Vagina (tissue), 2 donors: ENCODE data around the gene ALDH8A1. TPM values are rescaled to one million over a fixed set of nuclear protein-coding genes. Genes with fewer than 3 reads are reported as not detected.

Source experiments
- DNase-seq, 2 donors: peaks; one replicate each; pipeline ENCODE4 v3.0.0-alpha.2; 2017; ENCODE audit errors: extremely low spot score in 2 of 2
- H3K27ac ChIP-seq: fragments of 200-600 bp; sonication (generic); one replicate; pipeline ENCODE4 v1.5.1; 2019
- H3K27me3 ChIP-seq: fragments of 200-600 bp; sonication (generic); one replicate; pipeline ENCODE4 v1.5.1; 2019
- H3K36me3 ChIP-seq, 2 donors: fragments of 200-600 bp; sonication (generic); one replicate each; pipeline ENCODE4 v1.5.1; 2017 to 2019
- H3K4me1 ChIP-seq: fragments of 200-600 bp; sonication (generic); one replicate; pipeline ENCODE4 v1.5.1; 2019
- H3K4me3 ChIP-seq, 2 donors: fragments of 200-600 bp; sonication (generic); 1 replicate in 1 of 2; 2 replicates in 1 of 2; pipeline ENCODE4 v1.5.1; 2016 to 2019
- H3K9me3 ChIP-seq: fragments of 200-600 bp; sonication (generic); one replicate; pipeline ENCODE4 v1.5.1; 2019
- CTCF ChIP-seq, 3 experiments: fragments of 450-650 bp in 2 of 3; fragments of 200-600 bp in 1 of 3; sonication (generic) in 1 of 3; IDR thresholded peaks; one replicate each; pipeline ENCODE4 v1.5.1; 2017 to 2019; ENCODE audit warnings: antibody characterized with exemption in 3 of 3, mild to moderate bottlenecking in 2 of 3, moderate library complexity in 2 of 3
- POLR2A ChIP-seq, 2 donors: fragments of 450-650 bp; IDR thresholded peaks; one replicate each; pipeline ENCODE4 v1.6.1; 2017; ENCODE audit warnings: antibody characterized with exemption in 2 of 2, mild to moderate bottlenecking in 2 of 2, moderate library complexity in 2 of 2
- POLR2AphosphoS5 ChIP-seq, 2 donors: sonication (generic); formaldehyde crosslinking; IDR thresholded peaks; one replicate each; pipeline ENCODE4 v1.9.0; 2017; ENCODE audit warnings: antibody characterized with exemption in 2 of 2, mild to moderate bottlenecking in 2 of 2, low read depth in 1 of 2; ENCODE audit not compliant: insufficient read depth in 1 of 2
- intact Hi-C: fragments of 100-400 bp; cut with DNase I; formaldehyde crosslinking; loops from one replicate; pipeline ENCODE4 v1.15.1; 2023
- total RNA-seq: library from RNA; depleted of rRNA; stranded (reverse); fragments of >200 nt; gene quantifications from one replicate; pipeline ENCODE4 v1.2.3, GENCODE V29; 2016

Gene ALDH8A1
- total RNA-seq, 1 donor from 2014 or later: not detected

- no peak for DNase-seq
- TF ChIP-seq CTCF (IDR thresholded peaks at IDR 0.05): no peak
- no peak for TF ChIP-seq POLR2A (IDR thresholded peaks at IDR 0.05)
- TF ChIP-seq POLR2AphosphoS5 (IDR thresholded peaks at IDR 0.05; ENCODE audit: insufficient read depth in 1 of 2, low read depth in 1 of 2): no peak
- Histone ChIP-seq H3K27ac (no peak overlapping the region), H3K36me3 (no peaks in the 10 kb centered on the region), H3K4me3 (no peak overlapping the region), H3K4me1 (no peaks in the 10 kb centered on the region), H3K9me3 (no peaks in the 10 kb centered on the region), H3K27me3 (no peaks in the 10 kb centered on the region)
- intact Hi-C loops: no loop called here
Measured at GRCh38 chr6:134936931-134937330, 13.0 kb downstream of the ALDH8A1 start.

DNA sequence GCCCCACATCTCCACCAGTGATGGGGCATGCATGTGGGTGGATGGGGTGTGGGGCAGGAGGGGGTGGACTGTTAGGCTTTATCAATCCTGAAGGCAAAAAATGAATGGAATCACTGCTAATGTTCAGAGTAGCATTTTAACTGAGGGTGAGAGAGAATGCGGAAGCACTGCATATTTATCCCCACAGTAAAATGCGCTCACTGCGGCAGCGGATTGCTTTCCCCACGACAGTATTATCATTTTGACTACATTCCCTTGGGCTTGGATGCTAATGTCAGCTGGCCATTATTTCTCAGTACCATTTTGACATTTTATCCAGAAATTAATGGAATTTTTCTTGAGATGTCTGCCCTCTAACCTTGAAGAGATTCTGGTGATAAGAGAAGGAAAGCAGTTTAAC, 13.4 kb downstream of the ALDH8A1 start:
- Histone ChIP-seq H3K36me3 (no peaks in the 10 kb centered on the region), H3K4me1 (no peaks in the 10 kb centered on the region), H3K9me3 (no peaks in the 10 kb centered on the region), H3K27me3 (no peaks in the 10 kb centered on the region), H3K27ac (no peak overlapping the region), H3K4me3 (no peak overlapping the region)
- DNase-seq: no peak
- no peak for TF ChIP-seq POLR2AphosphoS5 (IDR thresholded peaks at IDR 0.05; ENCODE audit: insufficient read depth in 1 of 2, low read depth in 1 of 2)
- no peak for TF ChIP-seq POLR2A (IDR thresholded peaks at IDR 0.05)
- TF ChIP-seq CTCF (IDR thresholded peaks at IDR 0.05): no peak
- intact Hi-C loops: no loop called here

- Histone ChIP-seq H3K4me3 (no peak overlapping the region), H3K27me3 (no peaks in the 10 kb centered on the region), H3K36me3 (no peaks in the 10 kb centered on the region), H3K9me3 (no peaks in the 10 kb centered on the region), H3K27ac (no peak overlapping the region), H3K4me1 (no peaks in the 10 kb centered on the region)
- DNase-seq: no peak
- intact Hi-C loops: no loop called here
- no peak for TF ChIP-seq CTCF (IDR thresholded peaks at IDR 0.05)
- TF ChIP-seq POLR2A (IDR thresholded peaks at IDR 0.05): no peak
- no peak for TF ChIP-seq POLR2AphosphoS5 (IDR thresholded peaks at IDR 0.05; ENCODE audit: insufficient read depth in 1 of 2, low read depth in 1 of 2)
Measured at GRCh38 chr6:134934793-134935485, 15.0 kb downstream of the ALDH8A1 start.

DNA sequence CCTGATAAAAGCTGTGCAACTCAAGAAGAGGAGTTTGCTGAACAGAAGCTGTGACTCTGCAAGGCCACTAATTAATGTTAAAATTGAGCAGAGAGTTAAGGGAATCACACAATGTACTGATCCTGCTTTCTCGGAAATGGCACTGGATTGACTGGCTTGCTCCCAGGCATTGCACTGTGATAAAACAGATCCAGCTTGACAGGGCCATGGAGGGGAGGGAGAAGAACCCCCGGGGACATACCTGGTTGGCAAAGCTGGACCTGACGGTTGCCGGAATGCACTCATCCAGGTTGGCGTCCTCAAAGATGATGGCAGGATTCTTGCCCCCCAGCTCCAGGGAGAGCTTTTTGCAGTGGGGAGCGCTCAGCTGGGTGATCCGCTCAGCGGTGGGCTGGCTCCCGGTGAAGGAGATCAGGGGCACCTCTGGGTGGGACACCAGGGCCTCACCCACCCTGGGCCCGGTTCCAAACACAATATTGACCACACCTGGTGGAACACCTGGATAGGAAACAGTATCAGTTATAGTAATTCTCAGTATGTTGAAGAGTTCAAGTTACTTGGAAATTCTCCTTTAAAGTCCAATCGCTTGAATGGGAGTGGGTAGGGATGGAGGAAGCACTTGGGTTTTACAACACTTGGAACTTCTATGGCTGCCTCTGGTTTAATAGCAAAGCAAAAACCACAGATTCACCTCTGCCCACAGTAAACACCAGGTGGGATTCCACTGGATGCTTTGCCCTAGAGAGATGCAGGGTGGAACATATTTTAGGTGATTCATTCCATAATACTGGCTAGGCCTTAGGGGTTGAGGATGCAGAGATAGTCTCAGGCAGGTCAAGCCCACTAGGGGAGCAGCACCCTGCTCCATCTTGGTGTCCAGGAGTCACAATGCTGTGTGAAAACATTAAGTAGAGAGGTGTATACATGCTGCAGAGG, 17.1 kb downstream of the ALDH8A1 start:
- DNase-seq: no peak
- no peak overlapping the region for H3K4me3 ChIP-seq
- no peaks in the 10 kb centered on the region for H3K4me1 ChIP-seq
- H3K27me3 ChIP-seq: no peaks in the 10 kb centered on the region
- intact Hi-C loops: no loop called here
- no peaks in the 10 kb centered on the region for H3K36me3 ChIP-seq
- H3K27ac ChIP-seq: no peak overlapping the region
- H3K9me3 ChIP-seq: no peaks in the 10 kb centered on the region
- TF ChIP-seq POLR2AphosphoS5 (IDR thresholded peaks at IDR 0.05; ENCODE audit: insufficient read depth in 1 of 2, low read depth in 1 of 2) (no peak), POLR2A (IDR thresholded peaks at IDR 0.05) (no peak), CTCF (IDR thresholded peaks at IDR 0.05) (no peak)
